Activated CD4-positive, alpha-beta T cell treated with anti-CD3 and anti-CD28 coated beads for 36 hours (primary cell): ENCODE measurements around the gene NCKAP5. TPM values are rescaled to one million over a fixed set of nuclear protein-coding genes. Genes with fewer than 3 reads are reported as not detected.

Source experiments
- ATAC-seq: fragments of 200-7000 bp; cut with Tn5 transposase; one replicate; pipeline ENCODE4 v1.10.0; 2021; ENCODE audit warnings: mild to moderate bottlenecking, moderate library complexity
- CTCF ChIA-PET: fragments of 350-600 bp; sonication (Branson Sonifier 250); formaldehyde crosslinking; loops from one replicate; lab custom pipeline; 2021; ENCODE audit warnings: antibody characterized with exemption; lab: Charles Lee
- POLR2A ChIA-PET: fragments of 350-600 bp; sonication (Branson Sonifier 250); formaldehyde crosslinking; loops from one replicate; lab custom pipeline; 2021; ENCODE audit warnings: antibody characterized with exemption, inconsistent platforms; lab: Charles Lee
- DNase-seq: peaks from one replicate; pipeline ENCODE4 v3.0.0-alpha.2; 2020
- H3K27ac Mint-ChIP-seq: one replicate; pipeline ENCODE4 v1.8.0; 2021; ENCODE audit warnings: mixed read lengths
- H3K27me3 Mint-ChIP-seq: one replicate; pipeline ENCODE4 v1.8.0; 2021; ENCODE audit warnings: mixed read lengths
- H3K36me3 Mint-ChIP-seq: one replicate; pipeline ENCODE4 v1.8.0; 2021; ENCODE audit warnings: low read depth, mixed read lengths
- H3K4me1 Mint-ChIP-seq: one replicate; pipeline ENCODE4 v1.8.0; 2021; ENCODE audit warnings: mixed read lengths
- H3K4me3 Mint-ChIP-seq: one replicate; pipeline ENCODE4 v1.8.0; 2021; ENCODE audit warnings: mild to moderate bottlenecking, moderate library complexity, mixed read lengths
- H3K9me3 Mint-ChIP-seq: one replicate; pipeline ENCODE4 v1.8.0; 2021; ENCODE audit warnings: low read depth, mixed read lengths
- intact Hi-C, 2 experiments: fragments of 100-400 bp; cut with DNase I in 1 of 2; cut with micrococcal nuclease in 1 of 2; formaldehyde crosslinking; loops; one replicate each; pipeline versions ENCODE4 v1.14.2 to v1.15.1; 2022 to 2024; cut with DNase I, micrococcal nuclease
- total RNA-seq, 2 experiments: library from RNA; stranded (reverse); gene quantifications; one replicate each; pipeline ENCODE4 v1.2.3, GENCODE V29; 2021

The NCKAP5 gene
- total RNA-seq, 2 experiments from 2014 or later: not detected

DNA sequence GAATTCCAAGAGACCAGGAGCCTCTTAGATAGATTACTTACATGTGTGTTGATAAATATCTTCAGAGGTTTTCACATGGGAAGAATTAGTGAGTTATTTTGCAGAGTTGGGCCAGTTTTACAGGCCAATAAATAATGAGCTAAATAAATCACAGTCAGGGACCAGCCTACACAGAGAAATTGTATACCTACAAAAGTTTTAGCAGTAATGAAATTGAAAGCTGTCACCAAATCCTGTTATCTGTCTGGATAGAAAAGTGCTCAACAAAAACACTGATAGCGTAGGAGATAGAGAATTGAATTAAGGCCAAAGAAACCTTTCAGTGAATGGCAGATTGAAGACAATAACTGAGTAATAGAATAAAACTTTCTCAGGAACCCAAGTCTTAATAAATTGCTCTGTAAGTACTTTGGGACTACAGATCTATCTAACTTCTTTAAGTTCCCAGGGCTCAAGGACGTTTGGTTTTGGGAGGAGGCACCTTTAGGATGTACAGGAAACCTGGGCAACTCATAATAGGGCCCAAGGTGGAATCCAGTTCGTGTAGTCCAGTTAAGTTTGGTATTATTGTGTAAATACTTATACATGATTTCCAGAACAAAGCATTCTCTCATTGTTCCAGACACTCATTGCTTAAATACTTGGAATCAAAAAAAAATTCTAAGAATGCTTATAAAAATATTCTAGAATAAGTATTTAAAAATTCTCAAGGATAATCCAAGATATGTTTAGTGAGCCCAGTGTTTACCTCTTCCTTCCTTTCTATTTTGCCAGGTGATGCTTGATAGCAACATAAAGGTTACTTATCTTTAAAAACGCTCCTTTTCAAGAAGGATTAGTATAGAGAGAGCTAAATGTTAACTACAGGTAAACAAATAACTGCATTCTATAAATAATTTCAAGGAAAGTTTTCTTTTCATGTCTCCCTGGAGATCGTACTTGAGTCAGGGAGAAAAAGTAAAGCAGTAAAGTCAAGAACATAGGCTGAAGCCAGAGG, 134.5 kb downstream of the NCKAP5 start:
- no peak overlapping the region for H3K27ac Mint-ChIP-seq
- no peaks in the 10 kb centered on the region for H3K27me3 Mint-ChIP-seq
- H3K9me3 Mint-ChIP-seq: peaks cover 3% of the 10 kb centered on the region
- DNase-seq: no peak
- H3K36me3 Mint-ChIP-seq: no peaks in the 10 kb centered on the region
- no peak overlapping the region for H3K4me3 Mint-ChIP-seq
- intact Hi-C loops: no loop called here
- POLR2A ChIA-PET: no interaction called here
- no peaks in the 10 kb centered on the region for H3K4me1 Mint-ChIP-seq
- CTCF ChIA-PET: no interaction called here
- no peak for ATAC-seq

DNA sequence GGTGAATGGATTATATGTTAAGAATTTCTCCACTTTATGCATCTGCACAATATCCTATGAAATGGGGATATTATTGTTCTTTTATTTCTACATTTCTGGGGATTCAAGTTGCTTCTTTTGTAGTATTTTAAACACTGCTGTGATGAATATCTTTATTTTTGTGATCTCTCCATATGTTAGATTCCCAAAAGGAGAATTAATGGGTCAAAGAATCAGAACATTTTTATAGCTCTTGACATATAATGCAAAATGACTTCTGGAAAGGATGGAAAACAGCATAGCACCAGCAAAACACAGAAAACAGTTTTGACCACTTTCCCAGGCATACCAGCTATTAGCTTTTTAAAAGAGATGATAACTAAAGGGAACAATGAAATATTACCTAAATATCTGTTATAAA, 135.5 kb downstream of the NCKAP5 start:
- no peaks in the 10 kb centered on the region for H3K27me3 Mint-ChIP-seq
- intact Hi-C loops: no loop called here
- H3K36me3 Mint-ChIP-seq: no peaks in the 10 kb centered on the region
- CTCF ChIA-PET: no interaction called here
- DNase-seq (no peak), ATAC-seq (no peak)
- POLR2A ChIA-PET: no interaction called here
- H3K9me3 Mint-ChIP-seq: peaks cover 3% of the 10 kb centered on the region
- H3K27ac Mint-ChIP-seq: no peak overlapping the region
- H3K4me3 Mint-ChIP-seq: no peak overlapping the region
- H3K4me1 Mint-ChIP-seq: no peaks in the 10 kb centered on the region

GRCh38 chr2:133431289-133431688, 137.0 kb downstream of the NCKAP5 start:
- POLR2A ChIA-PET: no interaction called here
- H3K9me3 Mint-ChIP-seq: peaks cover 3% of the 10 kb centered on the region
- no peaks in the 10 kb centered on the region for H3K36me3 Mint-ChIP-seq
- DNase-seq: no peak
- H3K4me1 Mint-ChIP-seq: no peaks in the 10 kb centered on the region
- no peak overlapping the region for H3K4me3 Mint-ChIP-seq
- intact Hi-C loops: no loop called here
- H3K27ac Mint-ChIP-seq: no peak overlapping the region
- no peak for ATAC-seq
- no peaks in the 10 kb centered on the region for H3K27me3 Mint-ChIP-seq
- CTCF ChIA-PET: no interaction called here

- ATAC-seq: no peak
- ChIA-PET POLR2A (no interaction called here), CTCF (interaction anchor here (0.7 kb wide), 1 partner anchor 22 kb away, joined by 3 read pairs; no protein-coding TSS in a partner anchor)
- H3K4me1 Mint-ChIP-seq: no peaks in the 10 kb centered on the region
- no peak overlapping the region for H3K27ac Mint-ChIP-seq
- H3K27me3 Mint-ChIP-seq: no peaks in the 10 kb centered on the region
- H3K9me3 Mint-ChIP-seq: peaks cover 3% of the 10 kb centered on the region
- H3K4me3 Mint-ChIP-seq: no peak overlapping the region
- no peak for DNase-seq
- no peaks in the 10 kb centered on the region for H3K36me3 Mint-ChIP-seq
- intact Hi-C loops: no loop called here
Measured at GRCh38 chr2:133426791-133427190, 141.5 kb downstream of the NCKAP5 start.

DNA sequence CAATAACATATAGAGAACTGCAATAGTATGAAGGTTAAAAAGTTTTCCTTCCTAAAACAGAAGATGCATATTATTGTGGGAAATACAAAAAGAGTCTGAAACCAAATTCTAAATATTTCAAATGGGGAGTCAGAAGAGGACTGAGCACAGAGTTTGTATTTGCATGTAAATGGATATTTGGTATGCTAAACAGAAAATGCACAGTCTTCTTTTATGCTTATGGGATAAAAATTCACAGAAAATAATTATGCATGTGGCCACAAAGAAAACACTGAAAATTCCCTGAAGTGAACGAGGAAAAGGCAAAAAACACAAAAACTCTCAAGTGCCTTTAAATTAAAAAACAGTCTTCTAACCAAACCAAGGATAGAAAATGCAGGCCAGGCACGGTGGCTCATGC, 142.7 kb downstream of the NCKAP5 start:
- Mint-ChIP-seq H3K4me3 (no peak overlapping the region), H3K27me3 (no peaks in the 10 kb centered on the region), H3K9me3 (peaks cover 3% of the 10 kb centered on the region), H3K27ac (no peak overlapping the region), H3K4me1 (no peaks in the 10 kb centered on the region), H3K36me3 (no peaks in the 10 kb centered on the region)
- ATAC-seq (no peak), DNase-seq (no peak)
- intact Hi-C loops: no loop called here
- ChIA-PET CTCF (no interaction called here), POLR2A (no interaction called here)

DNA sequence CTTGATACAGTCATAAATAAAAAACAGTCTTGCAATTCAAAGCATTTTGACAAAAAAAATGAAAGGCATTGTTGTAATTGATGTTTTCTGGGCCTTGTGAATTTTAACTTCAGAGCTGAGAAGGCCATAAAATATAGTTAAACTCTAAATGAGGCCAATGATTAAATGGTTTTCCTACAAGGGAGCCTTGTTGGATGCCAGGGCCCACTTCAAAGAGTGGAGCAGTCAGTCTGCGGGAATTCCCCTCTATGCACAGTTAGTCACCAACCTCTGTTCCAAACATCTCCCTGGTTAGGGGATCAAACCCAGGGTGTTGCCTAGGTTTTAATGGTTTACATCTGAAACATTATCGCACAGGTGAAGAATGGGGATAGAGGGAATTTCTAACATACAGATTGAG, 143.4 kb downstream of the NCKAP5 start:
- DNase-seq: no peak
- Mint-ChIP-seq H3K36me3 (no peaks in the 10 kb centered on the region), H3K9me3 (no peaks in the 10 kb centered on the region), H3K4me1 (no peaks in the 10 kb centered on the region), H3K27ac (no peak overlapping the region), H3K4me3 (no peak overlapping the region), H3K27me3 (no peaks in the 10 kb centered on the region)
- ChIA-PET POLR2A (no interaction called here), CTCF (interaction anchor here (1.2 kb wide), 1 partner anchor 14 kb away, joined by 3 read pairs; no protein-coding TSS in a partner anchor)
- no peak for ATAC-seq
- intact Hi-C loops: no loop called here

DNA sequence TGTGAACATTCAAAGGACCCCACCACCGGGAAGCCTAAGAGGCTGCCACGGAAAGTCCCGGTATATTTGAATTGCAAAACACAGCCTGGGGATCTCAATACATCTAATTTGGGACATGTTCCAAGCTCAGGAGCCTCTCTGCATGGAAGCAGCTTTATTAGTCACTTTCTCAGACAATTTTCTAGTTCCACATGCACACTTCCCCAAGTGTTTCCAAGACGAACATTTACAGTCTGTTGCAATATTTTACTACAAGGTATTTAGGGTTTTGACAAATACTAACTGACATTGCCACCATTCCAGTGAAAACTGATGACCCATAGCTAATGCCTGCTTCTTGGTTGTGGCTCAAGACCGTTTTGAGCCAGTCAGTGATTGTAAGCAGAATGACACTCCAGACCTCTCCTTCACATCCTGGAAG, 145.3 kb downstream of the NCKAP5 start:
- intact Hi-C loops: no loop called here
- H3K27ac Mint-ChIP-seq: no peak overlapping the region
- no peaks in the 10 kb centered on the region for H3K27me3 Mint-ChIP-seq
- DNase-seq (no peak), ATAC-seq (no peak)
- no peaks in the 10 kb centered on the region for H3K4me1 Mint-ChIP-seq
- no peak overlapping the region for H3K4me3 Mint-ChIP-seq
- H3K9me3 Mint-ChIP-seq: no peaks in the 10 kb centered on the region
- H3K36me3 Mint-ChIP-seq: no peaks in the 10 kb centered on the region
- CTCF ChIA-PET: no interaction called here
- POLR2A ChIA-PET: no interaction called here

GRCh38 chr2:133421516-133422324, 146.5 kb downstream of the NCKAP5 start:
- intact Hi-C loops: no loop called here
- no peaks in the 10 kb centered on the region for H3K36me3 Mint-ChIP-seq
- H3K27ac Mint-ChIP-seq: no peak overlapping the region
- DNase-seq (no peak), ATAC-seq (no peak)
- H3K27me3 Mint-ChIP-seq: peaks cover 2% of the 10 kb centered on the region
- H3K9me3 Mint-ChIP-seq: no peaks in the 10 kb centered on the region
- no peaks in the 10 kb centered on the region for H3K4me1 Mint-ChIP-seq
- POLR2A ChIA-PET: no interaction called here
- CTCF ChIA-PET: interaction anchor here (0.6 kb wide), 1 partner anchor 85 kb away, joined by 3 read pairs; no protein-coding TSS in a partner anchor
- H3K4me3 Mint-ChIP-seq: no peak overlapping the region

DNA sequence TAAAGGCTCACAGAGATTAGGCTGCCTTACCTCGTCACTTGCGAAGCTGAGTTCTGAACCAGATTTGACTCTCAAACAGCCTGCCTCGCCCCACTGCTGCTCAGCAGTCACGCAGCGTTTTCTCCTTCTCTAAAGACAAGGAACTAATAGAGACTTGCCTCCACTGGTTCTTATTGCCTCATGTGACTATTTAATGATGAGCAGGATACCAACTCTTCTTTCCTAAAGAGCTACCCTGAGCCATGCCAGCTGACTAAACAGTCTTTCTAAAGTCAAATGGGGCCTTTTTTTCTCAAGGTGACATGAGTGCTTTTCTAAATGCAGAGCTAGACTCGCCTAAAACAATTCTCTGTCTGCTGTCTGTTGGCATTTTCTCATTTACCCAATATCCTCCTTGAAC, 147.5 kb downstream of the NCKAP5 start:
- CTCF ChIA-PET: no interaction called here

DNA sequence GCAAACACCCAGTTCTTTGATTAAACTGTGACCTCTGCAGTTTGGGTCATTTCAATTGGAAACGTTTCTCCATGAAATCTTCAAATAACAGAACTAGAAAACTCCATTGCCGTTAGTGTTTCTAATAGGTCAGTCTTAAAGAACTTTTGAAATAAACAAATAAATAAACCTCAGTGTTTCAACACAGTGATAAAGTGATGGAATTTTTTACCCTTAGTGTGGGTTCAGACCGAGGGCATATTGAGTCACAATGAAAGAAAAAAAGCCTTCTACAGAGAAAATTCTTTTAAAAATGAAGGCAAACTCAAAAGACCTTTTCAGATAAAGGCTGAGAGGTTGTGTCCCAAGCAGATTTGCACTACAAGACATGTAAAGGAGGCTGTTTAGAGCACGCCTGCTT, 149.6 kb downstream of the NCKAP5 start:
- intact Hi-C loops: no loop called here
- Mint-ChIP-seq H3K36me3 (no peaks in the 10 kb centered on the region), H3K27ac (no peak overlapping the region), H3K9me3 (no peaks in the 10 kb centered on the region), H3K4me1 (no peaks in the 10 kb centered on the region), H3K27me3 (peaks cover 2% of the 10 kb centered on the region), H3K4me3 (no peak overlapping the region)
- ChIA-PET POLR2A (no interaction called here), CTCF (no interaction called here)
- ATAC-seq (no peak), DNase-seq (no peak)

More for the DNA sequence above, 147.5 kb downstream of the NCKAP5 start:
- Mint-ChIP-seq H3K36me3 (no peaks in the 10 kb centered on the region), H3K4me3 (no peak overlapping the region), H3K9me3 (no peaks in the 10 kb centered on the region), H3K27ac (no peak overlapping the region), H3K4me1 (no peaks in the 10 kb centered on the region), H3K27me3 (peaks cover 2% of the 10 kb centered on the region)
- POLR2A ChIA-PET: no interaction called here
- ATAC-seq (no peak), DNase-seq (no peak)
- intact Hi-C loops: no loop called here

DNA sequence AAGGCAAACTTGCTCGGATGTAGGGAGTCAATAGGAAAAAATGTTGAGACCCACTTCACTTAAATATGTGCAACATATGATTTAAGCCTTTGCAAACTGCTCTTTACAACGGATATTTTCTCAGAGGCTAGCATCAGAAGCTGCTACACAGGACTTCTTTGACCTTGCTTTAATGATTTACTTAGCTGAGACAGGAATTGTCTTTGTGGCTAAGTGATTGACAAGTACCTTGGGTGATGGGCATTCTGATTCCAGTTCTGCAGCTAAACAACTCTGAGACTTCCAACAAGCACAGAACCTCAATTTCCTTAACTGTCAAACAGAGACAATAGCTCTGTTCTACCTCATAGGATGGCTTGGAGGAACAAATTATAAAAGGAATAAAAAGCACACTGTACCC, 150.2 kb downstream of the NCKAP5 start:
- H3K36me3 Mint-ChIP-seq: no peaks in the 10 kb centered on the region
- intact Hi-C loops: no loop called here
- no peak overlapping the region for H3K27ac Mint-ChIP-seq
- POLR2A ChIA-PET: no interaction called here
- H3K9me3 Mint-ChIP-seq: no peaks in the 10 kb centered on the region
- H3K27me3 Mint-ChIP-seq: peaks cover 2% of the 10 kb centered on the region
- CTCF ChIA-PET: no interaction called here
- DNase-seq: no peak
- no peak overlapping the region for H3K4me3 Mint-ChIP-seq
- no peaks in the 10 kb centered on the region for H3K4me1 Mint-ChIP-seq
- no peak for ATAC-seq
